ENCODE data around the gene TSPAN18. TPM values are rescaled to one million over a fixed set of nuclear protein-coding genes. Genes with fewer than 3 reads are reported as not detected.

TSPAN18 gene
- total RNA-seq, 2 experiments from 2014 or later = 5.8 to 8.2 TPM

DNA sequence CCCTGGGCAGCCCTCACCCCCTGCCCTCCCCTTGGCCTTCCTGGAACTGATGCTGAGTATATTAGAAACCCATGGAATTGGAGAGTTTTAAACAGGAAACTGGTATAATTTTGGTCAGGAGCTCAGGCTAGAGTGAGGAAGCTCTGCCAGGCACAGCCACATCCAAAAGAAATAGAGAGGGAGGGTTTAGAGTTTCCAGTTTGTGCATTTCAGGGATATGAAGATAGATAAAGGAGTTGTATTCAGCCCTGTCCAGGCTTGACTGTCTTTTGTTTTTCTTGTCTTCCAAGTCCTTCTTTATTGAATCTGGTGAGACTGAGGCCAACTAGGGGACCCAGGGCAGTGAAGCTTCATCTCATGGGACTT is 71.8 kb downstream of the TSPAN18 start:
- Mint-ChIP-seq H3K27ac (no peak overlapping the region), H3K27me3 (no peaks in the 10 kb centered on the region), H3K4me3 (no peak overlapping the region), H3K4me1 (ENCODE audit: low read depth) (no peaks in the 10 kb centered on the region), H3K9me3 (no peaks in the 10 kb centered on the region), H3K36me3 (peaks cover 2% of the 10 kb centered on the region)
- ChIA-PET POLR2A (no interaction called here), CTCF (interaction anchor here (1.1 to 1.5 kb wide), 2 partner anchors 24 to 130 kb away, joined by 3 to 7 read pairs; no protein-coding TSS in a partner anchor)
- DNase-seq = no peak
- intact Hi-C loops (cut with micrococcal nuclease) = no loop called here

- intact Hi-C loops (cut with micrococcal nuclease) = no loop called here
- Mint-ChIP-seq H3K36me3 (peaks cover 2% of the 10 kb centered on the region), H3K9me3 (no peaks in the 10 kb centered on the region), H3K27ac (no peak overlapping the region), H3K4me3 (no peak overlapping the region), H3K27me3 (no peaks in the 10 kb centered on the region), H3K4me1 (ENCODE audit: low read depth) (no peaks in the 10 kb centered on the region)
- no peak for DNase-seq
- CTCF ChIA-PET = interaction anchor here (1.1 to 1.5 kb wide), 2 partner anchors 24 to 129 kb away, joined by 3 to 7 read pairs; no protein-coding TSS in a partner anchor
- POLR2A ChIA-PET = no interaction called here
These were observed 72.2 kb downstream of the TSPAN18 start for GRCh38 chr11:44799012-44799411.

DNA sequence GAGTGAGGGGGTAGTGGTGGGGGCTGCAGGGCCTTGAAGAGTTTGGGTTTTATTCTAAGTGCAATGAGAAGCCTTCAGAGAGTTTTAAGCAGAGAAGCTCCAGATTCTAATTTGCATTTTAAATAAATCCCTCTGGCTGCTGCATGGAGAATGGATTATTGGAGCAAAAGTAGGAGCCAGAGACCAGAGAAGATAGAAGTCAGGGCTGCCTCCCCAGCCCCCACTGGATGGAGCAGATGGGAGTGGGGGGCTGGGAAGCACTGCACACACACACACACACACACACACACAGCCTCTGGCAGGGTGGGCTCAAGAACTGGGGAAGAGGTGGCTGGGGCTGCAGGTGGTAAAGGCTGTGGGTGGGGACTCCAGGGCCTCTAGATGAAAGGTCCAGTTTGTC is 75.6 kb downstream of the TSPAN18 start:
- Mint-ChIP-seq H3K9me3 (no peaks in the 10 kb centered on the region), H3K36me3 (no peaks in the 10 kb centered on the region), H3K27ac (no peak overlapping the region), H3K4me3 (no peak overlapping the region), H3K4me1 (ENCODE audit: low read depth) (peaks cover 2% of the 10 kb centered on the region), H3K27me3 (no peaks in the 10 kb centered on the region)
- ChIA-PET POLR2A (no interaction called here), CTCF (interaction anchor here (0.6 to 0.8 kb wide), 2 partner anchors 9 to 124 kb away, joined by 3 read pairs; no protein-coding TSS in a partner anchor)
- DNase-seq = no peak
- intact Hi-C loops (cut with micrococcal nuclease) = no loop called here

- no peak overlapping the region for H3K27ac Mint-ChIP-seq
- H3K36me3 Mint-ChIP-seq = no peaks in the 10 kb centered on the region
- DNase-seq = no peak
- no peak overlapping the region for H3K4me3 Mint-ChIP-seq
- intact Hi-C loops (cut with micrococcal nuclease) = no loop called here
- peaks cover 2% of the 10 kb centered on the region for H3K4me1 Mint-ChIP-seq (ENCODE audit: low read depth)
- no peaks in the 10 kb centered on the region for H3K9me3 Mint-ChIP-seq
- H3K27me3 Mint-ChIP-seq = no peaks in the 10 kb centered on the region
- POLR2A ChIA-PET = no interaction called here
- CTCF ChIA-PET = interaction anchor here (1.3 kb wide), 1 partner anchor 108 kb away, joined by 5 read pairs; no protein-coding TSS in a partner anchor
These were observed 76.2 kb downstream of the TSPAN18 start for GRCh38 chr11:44803009-44803408.

- ChIA-PET POLR2A (no interaction called here), CTCF (interaction anchor here (1.3 to 2.0 kb wide), 2 partner anchors 29 to 106 kb away, joined by 5 to 8 read pairs; no protein-coding TSS in a partner anchor)
- Mint-ChIP-seq H3K4me1 (ENCODE audit: low read depth) (peaks cover 2% of the 10 kb centered on the region), H3K27me3 (no peaks in the 10 kb centered on the region), H3K4me3 (no peak overlapping the region), H3K9me3 (no peaks in the 10 kb centered on the region), H3K27ac (no peak overlapping the region), H3K36me3 (no peaks in the 10 kb centered on the region)
- DNase-seq = no peak
- intact Hi-C loops (cut with micrococcal nuclease) = no loop called here
These were observed 78.0 kb downstream of the TSPAN18 start for GRCh38 chr11:44804449-44805437.

GRCh38 chr11:44805596-44805995 is 78.8 kb downstream of the TSPAN18 start:
- ChIA-PET CTCF (interaction anchor here (2.0 kb wide), 1 partner anchor 30 kb away, joined by 8 read pairs; no protein-coding TSS in a partner anchor), POLR2A (no interaction called here)
- Mint-ChIP-seq H3K9me3 (no peaks in the 10 kb centered on the region), H3K36me3 (no peaks in the 10 kb centered on the region), H3K4me3 (no peak overlapping the region), H3K4me1 (ENCODE audit: low read depth) (peaks cover 2% of the 10 kb centered on the region), H3K27me3 (no peaks in the 10 kb centered on the region), H3K27ac (no peak overlapping the region)
- intact Hi-C loops (cut with micrococcal nuclease) = no loop called here
- no peak for DNase-seq

GRCh38 chr11:44808053-44808753 is 81.4 kb downstream of the TSPAN18 start:
- H3K27me3 Mint-ChIP-seq = no peaks in the 10 kb centered on the region
- ChIA-PET POLR2A (no interaction called here), CTCF (no interaction called here)
- H3K4me1 Mint-ChIP-seq (ENCODE audit: low read depth) = peaks cover 2% of the 10 kb centered on the region
- H3K36me3 Mint-ChIP-seq = no peaks in the 10 kb centered on the region
- H3K4me3 Mint-ChIP-seq = no peak overlapping the region
- no peaks in the 10 kb centered on the region for H3K9me3 Mint-ChIP-seq
- H3K27ac Mint-ChIP-seq = no peak overlapping the region
- intact Hi-C loops (cut with micrococcal nuclease) = no loop called here
- no peak for DNase-seq

GRCh38 chr11:44809283-44809682 is 82.5 kb downstream of the TSPAN18 start:
- Mint-ChIP-seq H3K9me3 (no peaks in the 10 kb centered on the region), H3K27me3 (no peaks in the 10 kb centered on the region), H3K36me3 (no peaks in the 10 kb centered on the region), H3K4me3 (no peak overlapping the region), H3K27ac (no peak overlapping the region), H3K4me1 (ENCODE audit: low read depth) (peaks cover 2% of the 10 kb centered on the region)
- ChIA-PET CTCF (interaction anchor here (0.9 kb wide), 1 partner anchor 16 kb away, joined by 3 read pairs; no protein-coding TSS in a partner anchor), POLR2A (no interaction called here)
- DNase-seq = no peak
- intact Hi-C loops (cut with micrococcal nuclease) = no loop called here

GRCh38 chr11:44811841-44812448 is 85.2 kb downstream of the TSPAN18 start:
- no peaks in the 10 kb centered on the region for H3K9me3 Mint-ChIP-seq
- no peak overlapping the region for H3K4me3 Mint-ChIP-seq
- DNase-seq = no peak
- ChIA-PET CTCF (no interaction called here), POLR2A (no interaction called here)
- no peaks in the 10 kb centered on the region for H3K27me3 Mint-ChIP-seq
- H3K27ac Mint-ChIP-seq = no peak overlapping the region
- H3K4me1 Mint-ChIP-seq (ENCODE audit: low read depth) = peaks cover 4% of the 10 kb centered on the region
- no peaks in the 10 kb centered on the region for H3K36me3 Mint-ChIP-seq
- intact Hi-C loops (cut with micrococcal nuclease) = no loop called here

- Mint-ChIP-seq H3K27ac (no peak overlapping the region), H3K4me1 (ENCODE audit: low read depth) (peaks cover 4% of the 10 kb centered on the region), H3K36me3 (peaks cover 2% of the 10 kb centered on the region), H3K27me3 (no peaks in the 10 kb centered on the region), H3K4me3 (no peak overlapping the region), H3K9me3 (no peaks in the 10 kb centered on the region)
- DNase-seq = no peak
- intact Hi-C loops (cut with micrococcal nuclease) = no loop called here
- ChIA-PET CTCF (no interaction called here), POLR2A (no interaction called here)
These were observed 86.2 kb downstream of the TSPAN18 start for GRCh38 chr11:44812971-44813370.

- no peaks in the 10 kb centered on the region for H3K9me3 Mint-ChIP-seq
- peaks cover 4% of the 10 kb centered on the region for H3K4me1 Mint-ChIP-seq (ENCODE audit: low read depth)
- H3K27ac Mint-ChIP-seq = no peak overlapping the region
- no peak for DNase-seq
- H3K27me3 Mint-ChIP-seq = no peaks in the 10 kb centered on the region
- POLR2A ChIA-PET = no interaction called here
- CTCF ChIA-PET = no interaction called here
- intact Hi-C loops (cut with micrococcal nuclease) = no loop called here
- H3K4me3 Mint-ChIP-seq = no peak overlapping the region
- H3K36me3 Mint-ChIP-seq = peaks cover 2% of the 10 kb centered on the region
These were observed 86.6 kb downstream of the TSPAN18 start for GRCh38 chr11:44813401-44813800.
